Activated T-cell treated with anti-CD3 and anti-CD28 coated beads, Interleukin-2, amount 50 U/mL, for 72 hours (primary cell): ENCODE data around the gene ZNF324. TPM values are rescaled to one million over a fixed set of nuclear protein-coding genes. Genes with fewer than 3 reads are reported as not detected.

ENCODE experiments used
- total RNA-seq, 2 donors: library from RNA; stranded (reverse); gene quantifications; one replicate each; pipeline ENCODE4 v1.2.3, GENCODE V29; 2022

The ZNF324 gene
- total RNA-seq, 2 donors from 2014 or later = 8.2 to 8.4 TPM

Other genes with a start within 250 kb of the ZNF324 start
- gene ZNF544, start 238.2 kb upstream of the ZNF324 start, total RNA-seq = 10 to 100 TPM; 38.6 to 46.6 TPM
- gene ZNF8, start 188.1 kb upstream of the ZNF324 start, total RNA-seq = 1 to 10 TPM; 5.6 to 6.9 TPM
- 10 to 100 TPM; 70.8 to 73.5 TPM for gene ERVK3-1, start 161.7 kb upstream of the ZNF324 start, total RNA-seq
- 1 to 10 TPM; 4.0 to 5.0 TPM for gene ZSCAN22, start 140.1 kb upstream of the ZNF324 start, total RNA-seq
- 10 to 100 TPM; 25.4 to 33.2 TPM for gene A1BG, start 113.6 kb upstream of the ZNF324 start, total RNA-seq
- 1 to 10 TPM; 1.5 to 2.4 TPM for gene ZNF497, start 104.3 kb upstream of the ZNF324 start, total RNA-seq
- 1 to 10 TPM; 2.3 to 3.0 TPM for gene ZNF837, start 86.0 kb upstream of the ZNF324 start, total RNA-seq
- 1,000 to 10,000 TPM; 1,499 to 1,539 TPM for gene RPS5, start 79.8 kb upstream of the ZNF324 start, total RNA-seq
- gene RNF225, start 71.4 kb upstream of the ZNF324 start, total RNA-seq = 1 to 10 TPM in 1 of 2 donors, under 1 TPM in 1; 0.58 to 1.5 TPM
- gene ZNF584, start 58.4 kb upstream of the ZNF324 start, total RNA-seq = 10 to 100 TPM in 1 of 2 donors, 1 to 10 TPM in 1; 7.5 to 10.4 TPM
- 1 to 10 TPM; 2.6 to 3.5 TPM for gene ZNF132, start 26.9 kb upstream of the ZNF324 start, total RNA-seq
- 1 to 10 TPM; 7.7 TPM for gene ZNF324B, start 15.5 kb upstream of the ZNF324 start, total RNA-seq
- gene ZNF446, start 9.3 kb downstream of the ZNF324 start, total RNA-seq = 1 to 10 TPM; 8.5 TPM
- 10 to 100 TPM; 12.8 to 17.7 TPM for gene SLC27A5, start 44.9 kb downstream of the ZNF324 start, total RNA-seq
- 10 to 100 TPM; 10.8 to 12.1 TPM for gene ZBTB45, start 52.7 kb downstream of the ZNF324 start, total RNA-seq
- gene TRIM28, start 77.0 kb downstream of the ZNF324 start, total RNA-seq = 100 to 1,000 TPM; 351 to 473 TPM
- 10 to 100 TPM; 80.3 to 91.8 TPM for gene CHMP2A, start 88.0 kb downstream of the ZNF324 start, total RNA-seq
- 100 to 1,000 TPM; 116 to 122 TPM for gene UBE2M, start 91.5 kb downstream of the ZNF324 start, total RNA-seq
- 10 to 100 TPM; 15.0 to 18.6 TPM for gene MZF1, start 106.3 kb downstream of the ZNF324 start, total RNA-seq